ENCODE measurements around the gene PPM1B. TPM values are rescaled to one million over a fixed set of nuclear protein-coding genes. Genes with fewer than 3 reads are reported as not detected.

PPM1B gene
- total and polyA plus RNA-seq, 10 of the 15 experiments (the other 5 are each of a cell fraction or from before 2014, with no cell fraction given): 12.5 to 53.4 (median 33.7) TPM

GRCh38 chr2:44168681-44169154, at the start of gene PPM1B (continued):
- TF ChIP-seq CUX1 (IDR thresholded peaks at IDR 0.05; ENCODE audit: insufficient replicate concordance, low read depth, low read length): no peak
- peak; percentile 82 for TF ChIP-seq POLR2AphosphoS5 (IDR thresholded peaks at IDR 0.05; ENCODE audit: low read length)
- 0 out of 2 replicates have a peak, but pooled peaks have one; percentile 17 for TF ChIP-seq MXI1 (IDR thresholded peaks at IDR 0.05; ENCODE audit: low read depth, low read length)
- TF ChIP-seq, protein P1, sequence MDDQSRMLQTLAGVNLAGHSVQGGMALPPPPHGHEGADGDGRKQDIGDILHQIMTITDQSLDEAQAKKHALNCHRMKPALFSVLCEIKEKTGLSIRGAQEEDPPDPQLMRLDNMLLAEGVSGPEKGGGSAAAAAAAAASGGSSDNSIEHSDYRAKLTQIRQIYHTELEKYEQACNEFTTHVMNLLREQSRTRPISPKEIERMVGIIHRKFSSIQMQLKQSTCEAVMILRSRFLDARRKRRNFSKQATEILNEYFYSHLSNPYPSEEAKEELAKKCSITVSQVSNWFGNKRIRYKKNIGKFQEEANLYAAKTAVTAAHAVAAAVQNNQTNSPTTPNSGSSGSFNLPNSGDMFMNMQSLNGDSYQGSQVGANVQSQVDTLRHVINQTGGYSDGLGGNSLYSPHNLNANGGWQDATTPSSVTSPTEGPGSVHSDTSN (IDR thresholded peaks at IDR 0.05; ENCODE audit: insufficient replicate concordance, low read depth, low read length): peak; percentile 26
- TF ChIP-seq FOXK2 (IDR thresholded peaks at IDR 0.05): no peak
- peak; percentile 81; the same call in 2 of the 3 replicates for TF ChIP-seq POU2F2 (IDR thresholded peaks at IDR 0.05; ENCODE audit: borderline replicate concordance, low read depth, low read length)
- no peak for TF ChIP-seq SUZ12 (IDR thresholded peaks at IDR 0.05; ENCODE audit: unreplicated experiment)
- TF ChIP-seq RUNX3 (IDR thresholded peaks at IDR 0.05; ENCODE audit: low read length): peak; percentile 29; the same call in 1 of the 2 replicates
- TF ChIP-seq YY1 (IDR thresholded peaks at IDR 0.05; ENCODE audit: low read depth, low read length): peak; percentile 96
- peak; percentile 35; the same call in 1 of the 2 replicates for TF ChIP-seq TCF12 (IDR thresholded peaks at IDR 0.05; ENCODE audit: low read depth, low read length)
- TF ChIP-seq, protein P2, sequence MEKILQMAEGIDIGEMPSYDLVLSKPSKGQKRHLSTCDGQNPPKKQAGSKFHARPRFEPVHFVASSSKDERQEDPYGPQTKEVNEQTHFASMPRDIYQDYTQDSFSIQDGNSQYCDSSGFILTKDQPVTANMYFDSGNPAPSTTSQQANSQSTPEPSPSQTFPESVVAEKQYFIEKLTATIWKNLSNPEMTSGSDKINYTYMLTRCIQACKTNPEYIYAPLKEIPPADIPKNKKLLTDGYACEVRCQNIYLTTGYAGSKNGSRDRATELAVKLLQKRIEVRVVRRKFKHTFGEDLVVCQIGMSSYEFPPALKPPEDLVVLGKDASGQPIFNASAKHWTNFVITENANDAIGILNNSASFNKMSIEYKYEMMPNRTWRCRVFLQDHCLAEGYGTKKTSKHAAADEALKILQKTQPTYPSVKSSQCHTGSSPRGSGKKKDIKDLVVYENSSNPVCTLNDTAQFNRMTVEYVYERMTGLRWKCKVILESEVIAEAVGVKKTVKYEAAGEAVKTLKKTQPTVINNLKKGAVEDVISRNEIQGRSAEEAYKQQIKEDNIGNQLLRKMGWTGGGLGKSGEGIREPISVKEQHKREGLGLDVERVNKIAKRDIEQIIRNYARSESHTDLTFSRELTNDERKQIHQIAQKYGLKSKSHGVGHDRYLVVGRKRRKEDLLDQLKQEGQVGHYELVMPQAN (conservative IDR thresholded peaks at IDR 0.05): peak; percentile 56
- peak; percentile 30; the same call in 1 of the 2 replicates for TF ChIP-seq ASH2L (IDR thresholded peaks at IDR 0.05; ENCODE audit: borderline replicate concordance, low read depth)
- TF ChIP-seq HDGF (IDR thresholded peaks at IDR 0.05): peak; percentile 41; the same call in 1 of the 2 replicates
- TF ChIP-seq POLR2AphosphoS2 (IDR thresholded peaks at IDR 0.05; ENCODE audit: low read depth, low read length): peak; percentile 44; the same call in 1 of the 2 replicates
- TF ChIP-seq EGR1 (IDR thresholded peaks at IDR 0.05; ENCODE audit: borderline replicate concordance in 1 of 2, low read depth in 2 of 2, low read length in 2 of 2): peak in 1 of 2 experiments; percentile 89; a peak in 2 of 3 replicates
- TF ChIP-seq E2F4 (IDR thresholded peaks at IDR 0.05; ENCODE audit: low read depth, low read length): 0 out of 2 replicates have a peak, but pooled peaks have one; percentile 24
- TF ChIP-seq RB1 (IDR thresholded peaks at IDR 0.05; ENCODE audit: borderline replicate concordance): no peak

All from GM12878 (cell line).